ENCODE measurements around the gene RNU4-1.

DNA sequence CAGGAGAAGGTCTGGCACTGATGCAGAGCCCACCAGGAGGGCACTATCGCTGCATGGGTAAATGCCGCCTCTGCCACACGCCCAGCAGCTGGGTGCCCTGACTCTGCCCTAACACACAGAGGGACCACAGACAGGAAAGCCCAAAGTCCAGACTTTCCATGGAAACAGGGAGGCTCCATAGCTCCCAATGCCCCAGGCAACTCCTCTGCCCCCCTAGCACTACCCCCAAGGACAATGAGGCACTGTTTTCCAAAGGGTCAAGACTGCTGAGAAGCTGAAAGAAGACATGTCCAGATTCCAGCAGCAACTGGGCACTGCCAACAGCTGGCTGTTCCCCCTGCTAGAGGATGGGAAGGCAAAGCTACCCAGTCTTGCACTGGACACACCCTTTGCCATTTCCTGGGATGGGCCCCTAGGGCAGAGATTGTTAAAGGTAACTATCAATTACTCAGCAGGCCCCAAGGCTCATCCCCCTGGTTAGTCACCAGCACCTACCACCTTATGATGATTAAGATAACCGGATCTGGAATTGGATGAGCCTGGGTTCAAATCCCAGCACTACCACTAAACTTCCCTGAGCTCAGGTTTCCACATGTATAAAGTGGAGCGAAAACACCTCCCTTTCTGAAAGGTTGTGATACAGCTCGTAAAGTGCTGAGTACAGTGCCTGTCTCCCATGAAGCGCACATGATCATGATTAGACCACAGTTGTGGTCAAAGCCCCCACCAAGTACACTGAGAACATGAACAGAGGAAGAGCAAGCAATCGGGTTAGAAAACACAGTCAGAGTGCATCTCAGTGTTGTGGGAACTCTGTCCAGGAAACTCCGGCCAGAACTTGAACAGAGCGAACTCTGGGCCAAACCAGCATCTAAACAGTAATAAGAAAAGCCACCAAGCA, 30.8 kb downstream of the RNU4-1 start:
- TF ChIP-seq, protein P1, sequence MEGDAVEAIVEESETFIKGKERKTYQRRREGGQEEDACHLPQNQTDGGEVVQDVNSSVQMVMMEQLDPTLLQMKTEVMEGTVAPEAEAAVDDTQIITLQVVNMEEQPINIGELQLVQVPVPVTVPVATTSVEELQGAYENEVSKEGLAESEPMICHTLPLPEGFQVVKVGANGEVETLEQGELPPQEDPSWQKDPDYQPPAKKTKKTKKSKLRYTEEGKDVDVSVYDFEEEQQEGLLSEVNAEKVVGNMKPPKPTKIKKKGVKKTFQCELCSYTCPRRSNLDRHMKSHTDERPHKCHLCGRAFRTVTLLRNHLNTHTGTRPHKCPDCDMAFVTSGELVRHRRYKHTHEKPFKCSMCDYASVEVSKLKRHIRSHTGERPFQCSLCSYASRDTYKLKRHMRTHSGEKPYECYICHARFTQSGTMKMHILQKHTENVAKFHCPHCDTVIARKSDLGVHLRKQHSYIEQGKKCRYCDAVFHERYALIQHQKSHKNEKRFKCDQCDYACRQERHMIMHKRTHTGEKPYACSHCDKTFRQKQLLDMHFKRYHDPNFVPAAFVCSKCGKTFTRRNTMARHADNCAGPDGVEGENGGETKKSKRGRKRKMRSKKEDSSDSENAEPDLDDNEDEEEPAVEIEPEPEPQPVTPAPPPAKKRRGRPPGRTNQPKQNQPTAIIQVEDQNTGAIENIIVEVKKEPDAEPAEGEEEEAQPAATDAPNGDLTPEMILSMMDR (conservative IDR thresholded peaks at IDR 0.05; ENCODE audit: low read depth, low read length), result no peak
- TF ChIP-seq MXI1 (IDR thresholded peaks at IDR 0.05; ENCODE audit: borderline replicate concordance, low read depth, low read length) (no peak), SMC3 (IDR thresholded peaks at IDR 0.05; ENCODE audit: low read depth, low read length) (no peak), CEBPB (IDR thresholded peaks at IDR 0.05; ENCODE audit: low read depth, low read length) (no peak), RCOR1 (IDR thresholded peaks at IDR 0.05; ENCODE audit: insufficient replicate concordance, low read length) (no peak)
- TF ChIP-seq, protein P2, sequence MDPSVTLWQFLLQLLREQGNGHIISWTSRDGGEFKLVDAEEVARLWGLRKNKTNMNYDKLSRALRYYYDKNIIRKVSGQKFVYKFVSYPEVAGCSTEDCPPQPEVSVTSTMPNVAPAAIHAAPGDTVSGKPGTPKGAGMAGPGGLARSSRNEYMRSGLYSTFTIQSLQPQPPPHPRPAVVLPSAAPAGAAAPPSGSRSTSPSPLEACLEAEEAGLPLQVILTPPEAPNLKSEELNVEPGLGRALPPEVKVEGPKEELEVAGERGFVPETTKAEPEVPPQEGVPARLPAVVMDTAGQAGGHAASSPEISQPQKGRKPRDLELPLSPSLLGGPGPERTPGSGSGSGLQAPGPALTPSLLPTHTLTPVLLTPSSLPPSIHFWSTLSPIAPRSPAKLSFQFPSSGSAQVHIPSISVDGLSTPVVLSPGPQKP (IDR thresholded peaks at IDR 0.05; ENCODE audit: borderline replicate concordance, low read depth, low read length), result no peak

All from IMR-90 (cell line).